Activated CD8-positive, alpha-beta memory T cell treated with anti-CD3 and anti-CD28 coated beads for 36 hours (primary cell): Measurements from ENCODE around the gene PHF19. TPM values are rescaled to one million over a fixed set of nuclear protein-coding genes. Genes with fewer than 3 reads are reported as not detected.

ENCODE experiments used
- CTCF ChIA-PET: fragments of 350-600 bp; sonication (Branson Sonifier 250); formaldehyde crosslinking; loops from one replicate; lab custom pipeline; 2021; ENCODE audit warnings: antibody characterized with exemption; lab: Charles Lee
- POLR2A ChIA-PET: fragments of 350-600 bp; sonication (Branson Sonifier 250); formaldehyde crosslinking; loops from one replicate; lab custom pipeline; 2021; ENCODE audit warnings: antibody characterized with exemption; lab: Charles Lee
- total RNA-seq, 2 experiments: library from RNA; stranded (reverse); gene quantifications; one replicate each; pipeline ENCODE4 v1.2.3, GENCODE V29; 2021

Gene PHF19
- total RNA-seq, 2 experiments from 2014 or later, result 174 TPM

DNA sequence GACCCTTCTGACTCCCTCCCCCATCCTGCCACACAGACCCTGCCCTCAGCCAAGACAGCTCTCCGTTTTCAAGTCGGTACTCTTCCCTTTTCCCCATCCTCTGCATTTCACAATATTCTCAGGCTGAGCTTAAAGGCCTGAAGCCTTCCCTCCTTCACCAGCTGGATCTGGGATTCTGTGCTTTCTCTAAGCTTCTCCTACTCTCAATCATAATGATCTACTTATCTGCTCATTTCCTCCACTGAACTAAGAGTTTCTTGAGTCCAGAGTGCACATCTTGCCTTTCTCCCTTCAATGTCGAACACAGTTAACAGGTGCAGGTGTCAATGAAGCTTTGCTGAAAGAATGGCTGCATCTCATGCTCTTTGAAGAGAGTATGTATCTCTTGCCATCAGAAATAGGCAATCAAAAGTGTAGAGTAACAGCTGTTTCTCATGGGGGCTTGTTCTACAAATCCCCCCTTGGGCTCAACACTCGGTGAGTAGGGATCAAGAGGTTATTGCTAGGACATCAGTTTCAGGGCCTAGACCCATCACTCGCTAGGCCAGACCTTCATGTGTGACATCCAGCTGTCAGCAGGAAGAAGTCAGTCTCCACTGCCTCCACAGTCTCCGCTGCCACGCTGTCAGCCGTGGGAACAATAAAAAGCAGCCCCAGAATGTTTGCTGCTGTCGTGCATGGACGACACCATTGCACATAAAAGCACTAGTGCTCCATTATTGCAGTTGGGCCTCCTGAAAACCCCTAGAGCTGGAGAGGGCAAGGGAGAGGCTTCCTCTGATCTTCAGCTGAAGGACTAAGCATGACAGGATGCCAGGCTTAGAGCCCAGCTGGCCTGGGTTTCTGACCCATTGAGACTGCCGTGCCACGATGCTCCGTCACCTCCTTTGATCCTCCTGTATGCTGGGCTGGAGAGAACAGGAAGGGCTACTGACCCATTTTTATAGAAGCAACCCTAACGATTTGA, 25.9 kb upstream of the PHF19 start:
- POLR2A ChIA-PET, result interaction anchor here (0.9 to 1.4 kb wide), 4 partner anchors 10 to 60 kb away, joined by 3 to 5 read pairs (median 4); partner anchors contain the start of gene PSMD5

DNA sequence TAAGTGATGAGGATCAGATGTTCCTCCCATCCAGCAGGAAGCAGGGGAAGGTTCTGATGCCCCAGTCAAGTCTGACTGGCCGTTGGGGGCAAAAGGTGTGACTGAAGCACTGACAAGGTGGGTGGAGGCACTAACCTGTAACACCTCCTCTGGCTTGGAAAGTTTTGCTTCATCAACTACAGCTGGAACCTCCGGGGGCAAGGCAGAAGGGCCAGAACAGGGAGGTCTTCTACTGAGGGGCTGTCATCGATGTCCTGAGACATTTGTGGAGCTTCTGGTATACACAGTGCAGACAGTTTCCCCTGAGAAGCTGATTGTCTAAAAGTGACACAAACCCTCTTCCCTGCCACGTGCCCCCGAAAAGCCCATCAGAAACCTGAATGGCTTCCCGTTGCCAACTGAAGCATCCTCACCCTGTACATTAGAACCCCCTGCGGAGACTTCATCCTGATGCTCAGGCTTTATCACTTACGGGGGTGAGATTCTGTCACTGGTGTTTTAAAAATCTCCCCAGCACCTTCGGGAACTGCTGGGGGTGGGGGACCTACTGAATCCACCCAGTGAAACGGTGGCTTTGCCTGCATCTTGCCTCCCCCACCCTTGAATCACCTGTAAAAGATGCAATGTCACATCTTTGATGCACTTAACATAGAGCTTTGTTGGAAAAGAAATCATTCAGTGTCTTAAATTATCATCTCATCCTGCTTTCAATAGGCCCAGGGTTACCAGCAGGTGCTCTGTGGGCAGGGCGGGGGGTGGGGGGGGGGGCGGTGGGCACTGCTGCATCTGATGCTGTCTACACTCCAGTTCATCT, 25.0 kb upstream of the PHF19 start:
- POLR2A ChIA-PET, result interaction anchor here (0.9 to 1.2 kb wide), 2 partner anchors 9 to 25 kb away, joined by 4 read pairs; no protein-coding TSS in a partner anchor
- CTCF ChIA-PET, result no interaction called here

More for the DNA sequence above, 25.9 kb upstream of the PHF19 start:
- CTCF ChIA-PET, result no interaction called here

DNA sequence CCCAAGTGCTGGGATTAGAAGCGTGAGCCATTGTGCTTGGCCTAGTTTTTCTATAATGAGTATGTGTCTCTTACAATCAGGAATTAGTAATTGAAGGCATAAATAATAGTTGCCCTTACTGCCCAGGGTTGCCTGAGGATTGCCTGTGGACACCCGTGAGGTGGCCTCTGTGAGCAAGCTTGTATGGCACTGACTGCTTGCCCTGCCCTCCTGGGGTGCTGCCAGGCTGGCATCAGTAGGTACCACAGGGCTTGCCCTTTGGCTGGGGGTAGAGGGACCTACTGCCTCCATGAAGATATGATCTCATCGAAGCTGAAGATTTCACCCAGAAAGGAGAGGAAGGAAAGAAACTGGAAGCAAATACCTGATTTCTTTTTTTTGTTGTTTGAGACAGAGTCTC, 23.8 kb upstream of the PHF19 start:
- ChIA-PET CTCF (no interaction called here), POLR2A (interaction anchor here (0.7 to 2.2 kb wide), 3 partner anchors 8 to 793 kb away, joined by 4 to 12 read pairs (median 4); no protein-coding TSS in a partner anchor)

DNA sequence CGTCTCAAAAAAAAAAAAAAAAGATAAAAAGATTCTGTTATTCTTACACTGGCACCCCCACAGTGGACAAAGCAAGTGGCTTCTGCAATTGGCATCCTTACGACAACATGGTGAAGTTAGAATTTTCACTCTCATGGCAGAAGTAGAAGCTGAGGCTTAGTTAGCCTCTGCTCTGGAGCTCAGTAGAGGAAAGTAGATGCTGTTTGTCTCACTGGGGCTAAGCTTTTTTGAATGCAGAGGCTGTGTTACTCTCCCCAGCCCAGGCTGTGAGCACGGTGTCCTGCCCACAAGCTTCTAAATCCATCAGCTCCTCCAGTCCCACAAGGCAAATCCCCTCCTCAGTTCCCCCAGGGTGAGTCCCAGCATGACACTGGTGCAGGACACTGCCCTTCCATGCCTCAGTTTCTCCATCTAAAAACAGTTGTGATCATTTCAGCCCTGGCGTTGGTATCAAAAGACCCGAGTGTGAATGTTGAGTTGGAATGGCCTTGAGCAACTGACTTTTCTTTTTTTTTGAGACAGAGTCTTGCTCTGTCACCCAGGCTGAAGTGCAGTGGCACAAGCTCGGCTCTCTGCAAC, 22.6 kb upstream of the PHF19 start:
- CTCF ChIA-PET, result interaction anchor here (1.3 kb wide), 1 partner anchor 9 kb away, joined by 4 read pairs; no protein-coding TSS in a partner anchor
- POLR2A ChIA-PET, result interaction anchor here (0.7 to 2.2 kb wide), 5 partner anchors 9 to 62 kb away, joined by 3 to 12 read pairs (median 3); no protein-coding TSS in a partner anchor

DNA sequence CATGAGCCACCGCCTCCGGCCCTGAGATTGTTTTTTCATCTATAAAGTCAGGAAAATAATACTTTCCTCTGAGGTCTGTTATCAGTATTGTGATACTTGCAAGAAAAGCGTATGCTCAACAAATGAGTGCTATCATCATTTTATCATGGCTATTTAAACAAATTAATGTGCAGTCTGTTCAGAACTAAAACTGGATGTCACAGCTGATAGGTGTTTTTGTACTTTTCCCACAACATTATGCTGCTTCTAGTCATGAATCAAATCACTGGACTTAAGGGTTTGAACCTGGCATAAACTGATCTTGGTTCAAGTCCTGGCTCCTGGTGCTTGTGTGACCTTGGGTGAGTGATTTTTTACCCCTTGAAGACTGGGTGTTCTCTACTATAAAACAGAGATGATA, 21.4 kb upstream of the PHF19 start:
- POLR2A ChIA-PET, result interaction anchor here (0.7 kb wide), 1 partner anchor 324 kb away, joined by 6 read pairs; no protein-coding TSS in a partner anchor
- CTCF ChIA-PET, result interaction anchor here (1.9 kb wide), 1 partner anchor 26 kb away, joined by 10 read pairs; no protein-coding TSS in a partner anchor

DNA sequence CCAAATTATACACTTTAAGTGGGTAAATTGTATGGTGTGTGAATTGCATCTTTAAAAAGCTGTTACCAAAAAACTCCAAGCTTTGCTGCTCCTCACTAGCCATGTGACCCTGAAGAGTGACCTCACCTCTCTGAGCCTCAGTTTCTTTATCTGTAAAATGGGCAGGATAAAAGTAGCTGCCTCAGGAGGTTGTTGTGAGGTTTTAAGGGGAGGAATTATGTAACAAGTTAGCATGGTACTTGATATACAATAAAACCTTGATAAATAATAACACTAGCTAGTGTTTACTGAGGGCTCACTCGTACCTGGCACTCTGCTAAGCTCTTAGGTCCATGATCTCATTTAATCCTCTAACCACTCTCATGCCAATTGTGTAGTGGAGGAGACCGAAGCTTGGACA, 19.0 kb upstream of the PHF19 start:
- ChIA-PET POLR2A (interaction anchor here (0.6 to 2.9 kb wide), 7 partner anchors 9 to 140 kb away, joined by 3 to 23 read pairs (median 4); no protein-coding TSS in a partner anchor), CTCF (interaction anchor here (0.7 kb wide), 1 partner anchor 44 kb away, joined by 4 read pairs; no protein-coding TSS in a partner anchor)

DNA sequence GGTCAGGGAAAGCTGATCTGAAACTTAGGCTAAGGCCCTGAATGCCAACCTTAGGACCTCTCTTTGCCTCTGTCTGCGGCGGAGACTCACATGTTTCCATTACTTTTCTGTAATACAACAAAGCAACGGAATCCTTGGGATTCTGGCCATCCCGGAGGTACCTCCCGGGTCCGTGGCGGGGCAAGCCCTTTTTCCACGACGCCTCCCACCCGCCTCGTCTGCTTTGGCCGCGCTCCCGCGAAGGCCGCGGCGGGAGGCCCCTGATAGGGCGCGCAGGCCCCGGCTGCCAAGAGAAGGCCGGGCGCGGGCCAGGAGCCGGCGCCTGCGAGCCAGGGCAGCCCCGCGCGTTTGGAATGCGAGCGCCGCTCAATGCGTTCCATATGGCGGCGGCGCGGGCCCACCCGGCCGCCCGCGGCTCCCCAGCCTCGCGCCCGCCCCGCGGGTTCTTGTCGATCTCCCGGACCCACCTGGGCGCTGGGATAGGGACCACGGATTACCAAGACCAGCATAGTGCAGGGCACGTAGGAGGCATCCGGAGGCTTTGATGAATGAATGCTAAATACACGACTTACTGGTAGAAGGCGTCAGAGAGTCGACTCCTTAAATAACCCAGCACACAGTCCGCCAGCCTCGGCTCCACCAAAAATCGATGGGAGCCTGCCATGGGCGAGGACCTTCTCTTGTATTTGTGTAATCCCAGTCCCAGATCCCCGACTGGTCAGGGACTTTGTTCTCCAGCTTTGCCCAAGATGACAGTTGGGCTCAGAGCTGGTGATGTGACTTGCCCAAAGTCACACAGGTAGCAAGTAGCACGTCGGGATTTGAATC, 17.5 kb upstream of the PHF19 start:
- ChIA-PET POLR2A (interaction anchor here (1.2 to 2.9 kb wide), 4 partner anchors 25 to 139 kb away, joined by 3 to 23 read pairs (median 4); no protein-coding TSS in a partner anchor), CTCF (no interaction called here)

DNA sequence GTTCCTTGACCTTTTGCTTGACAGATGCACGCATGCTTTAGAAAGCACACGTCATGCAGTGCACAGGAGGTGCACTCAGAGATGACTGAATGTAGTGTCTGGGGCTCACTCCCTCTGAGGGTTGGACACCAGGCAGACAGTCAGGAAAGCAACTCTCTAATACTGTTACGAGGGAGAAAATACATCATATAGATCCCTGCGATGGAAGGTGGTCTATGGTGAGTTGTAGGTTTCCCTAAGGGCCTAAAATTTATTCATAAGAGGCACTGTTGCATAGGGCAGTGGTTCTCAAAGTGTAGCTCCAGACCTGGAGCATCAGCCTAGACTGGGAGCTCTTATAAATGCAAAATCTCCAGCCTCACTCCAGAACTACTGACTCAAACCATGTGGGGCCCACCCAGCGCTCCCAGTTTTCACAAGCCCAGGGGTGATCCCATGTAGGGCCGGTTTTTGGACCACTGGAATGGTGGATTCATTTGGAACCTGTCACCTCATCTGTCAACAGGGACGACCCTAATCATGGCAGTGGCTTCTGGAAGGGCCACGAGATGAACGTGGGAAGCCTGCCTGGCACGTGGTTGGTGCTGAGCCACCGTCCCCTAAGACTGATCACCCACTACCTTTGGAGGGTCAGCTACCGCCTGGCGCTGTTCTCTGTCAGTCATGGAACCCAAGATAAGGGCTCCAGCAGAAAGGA, 16.8 kb upstream of the PHF19 start:
- ChIA-PET POLR2A (interaction anchor here (0.8 to 5.1 kb wide), 8 partner anchors 10 to 49 kb away, joined by 3 to 29 read pairs (median 4); partner anchors contain the start of gene PHF19), CTCF (interaction anchor here (1.9 kb wide), 1 partner anchor 28 kb away, joined by 5 read pairs; no protein-coding TSS in a partner anchor)

DNA sequence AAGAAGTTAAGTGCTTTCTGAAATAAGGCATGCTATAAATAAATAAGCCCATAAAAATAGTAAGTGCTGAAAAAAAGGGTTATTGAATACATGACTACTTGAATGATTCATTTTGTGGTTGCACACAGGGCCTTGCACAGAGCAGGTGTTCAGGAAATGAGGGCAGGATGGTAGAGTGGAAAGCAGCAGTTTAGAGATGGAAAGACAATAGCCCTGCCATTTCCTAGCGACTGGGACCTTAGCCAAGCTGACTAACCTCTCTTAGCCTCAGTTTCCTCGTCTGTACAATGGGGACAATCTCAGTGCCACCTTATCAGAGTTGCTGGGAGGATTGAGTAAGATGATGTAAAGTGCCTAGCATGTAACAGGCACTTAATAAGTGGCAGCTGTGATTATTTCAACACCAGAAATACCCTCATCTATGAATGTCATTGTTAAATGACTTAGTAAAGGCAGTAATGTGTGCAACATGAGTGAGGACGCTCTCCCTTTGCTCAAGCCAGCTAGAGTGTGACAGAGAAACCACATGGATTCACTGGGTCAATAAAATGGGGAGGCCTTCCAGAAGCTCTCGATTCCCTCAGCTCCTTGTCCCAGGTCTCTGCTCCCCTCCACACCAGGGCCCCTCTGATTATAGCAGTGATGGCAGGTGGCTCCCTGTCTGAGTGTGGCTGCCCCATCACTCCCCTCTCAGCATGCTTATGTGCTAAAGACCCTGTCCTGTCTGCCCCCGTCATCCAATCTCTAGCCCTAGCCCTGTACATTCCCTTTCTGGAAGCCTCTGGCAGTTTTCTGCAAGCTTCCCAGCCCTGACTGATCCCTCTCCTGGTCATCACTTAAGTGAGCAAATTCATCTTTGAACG, 16.0 kb upstream of the PHF19 start:
- POLR2A ChIA-PET, result interaction anchor here (0.8 to 5.1 kb wide), 12 partner anchors 8 to 48 kb away, joined by 3 to 29 read pairs (median 4); partner anchors contain the start of gene PHF19
- CTCF ChIA-PET, result interaction anchor here (0.9 to 2.2 kb wide), 6 partner anchors 14 to 39 kb away, joined by 3 to 8 read pairs (median 4); no protein-coding TSS in a partner anchor

DNA sequence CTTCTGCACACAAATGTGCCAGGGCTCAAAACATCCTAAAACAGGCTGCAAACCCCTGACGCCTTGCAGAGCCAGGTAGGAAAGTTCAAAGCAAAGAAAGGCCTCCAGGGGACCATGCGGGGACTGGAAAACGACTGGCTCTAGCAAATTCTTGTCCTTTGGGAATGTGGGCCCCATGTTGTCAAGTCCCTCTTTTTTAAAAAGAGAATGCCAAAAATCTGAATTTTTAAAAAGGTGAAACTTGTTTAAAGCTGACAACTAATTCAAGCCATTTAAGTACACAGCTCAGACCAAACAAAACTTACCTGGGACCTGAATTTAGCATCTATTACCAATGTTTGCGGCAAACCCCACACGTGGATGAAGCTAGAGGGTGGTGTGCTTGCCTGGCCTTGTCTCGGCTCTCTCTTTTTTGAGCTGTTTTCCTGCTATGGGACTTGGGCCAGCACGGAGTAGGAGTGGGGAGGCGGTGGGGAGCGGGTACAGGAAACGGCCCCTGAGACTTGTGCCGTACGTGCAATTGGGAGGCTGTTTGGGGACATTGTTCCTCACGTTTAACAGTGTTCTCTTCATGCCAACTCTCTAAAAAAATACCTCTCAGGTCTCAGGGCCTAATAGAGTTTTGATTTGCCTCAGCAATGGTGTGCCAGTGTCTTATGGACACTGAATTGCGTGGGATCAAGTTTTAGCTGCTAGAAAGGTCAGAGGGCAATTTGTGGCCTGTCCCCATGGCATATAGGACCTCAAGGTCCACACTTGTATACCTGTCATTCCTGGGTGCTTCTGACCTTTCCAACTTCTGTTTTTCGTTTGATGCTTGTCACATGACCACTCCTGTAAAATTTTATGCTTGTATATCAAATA, 15.1 kb upstream of the PHF19 start:
- ChIA-PET POLR2A (interaction anchor here (0.6 to 5.1 kb wide), 14 partner anchors 8 to 47 kb away, joined by 3 to 29 read pairs (median 4); partner anchors contain the start of gene PHF19), CTCF (interaction anchor here (0.9 to 2.2 kb wide), 9 partner anchors 14 to 44 kb away, joined by 3 to 8 read pairs (median 4); partner anchors contain the start of genes PHF19 and TRAF1)

DNA sequence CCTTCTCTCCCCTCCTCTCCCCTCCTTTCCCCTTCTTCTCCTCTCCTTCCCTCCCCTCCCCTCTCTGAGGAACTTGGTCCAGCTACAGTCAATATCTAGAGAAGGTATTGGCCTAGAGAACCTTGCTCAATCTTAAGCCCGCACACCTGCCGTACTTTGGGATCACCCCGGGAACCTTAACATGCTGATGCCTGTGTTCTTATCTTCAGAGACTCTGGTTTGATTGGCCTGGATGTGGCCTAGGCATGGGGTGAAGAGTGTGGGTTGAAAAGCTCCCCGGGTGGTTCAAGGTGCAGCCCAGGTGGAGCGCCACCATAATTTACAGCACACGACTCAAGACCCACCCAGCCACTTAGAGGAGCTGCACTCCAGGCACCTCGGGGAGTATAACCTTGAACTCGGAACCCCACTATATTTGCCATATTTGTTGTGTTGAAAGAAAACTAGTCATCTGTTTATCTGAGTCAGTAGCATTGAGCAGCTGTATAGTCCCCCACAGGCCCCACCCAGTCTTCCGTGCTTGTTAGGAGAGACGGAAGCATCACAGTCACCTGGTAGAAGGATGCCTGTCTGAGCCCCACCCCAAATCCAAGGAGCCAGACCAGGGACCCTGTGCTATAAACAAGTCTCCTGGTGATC, 14.4 kb upstream of the PHF19 start:
- CTCF ChIA-PET, result interaction anchor here (0.5 to 2.2 kb wide), 10 partner anchors 13 to 260 kb away, joined by 3 to 8 read pairs (median 4); partner anchors contain the start of genes PHF19 and TRAF1
- POLR2A ChIA-PET, result interaction anchor here (0.6 to 5.1 kb wide), 15 partner anchors 8 to 158 kb away, joined by 3 to 29 read pairs (median 7); partner anchors contain the start of genes PHF19 and TRAF1

DNA sequence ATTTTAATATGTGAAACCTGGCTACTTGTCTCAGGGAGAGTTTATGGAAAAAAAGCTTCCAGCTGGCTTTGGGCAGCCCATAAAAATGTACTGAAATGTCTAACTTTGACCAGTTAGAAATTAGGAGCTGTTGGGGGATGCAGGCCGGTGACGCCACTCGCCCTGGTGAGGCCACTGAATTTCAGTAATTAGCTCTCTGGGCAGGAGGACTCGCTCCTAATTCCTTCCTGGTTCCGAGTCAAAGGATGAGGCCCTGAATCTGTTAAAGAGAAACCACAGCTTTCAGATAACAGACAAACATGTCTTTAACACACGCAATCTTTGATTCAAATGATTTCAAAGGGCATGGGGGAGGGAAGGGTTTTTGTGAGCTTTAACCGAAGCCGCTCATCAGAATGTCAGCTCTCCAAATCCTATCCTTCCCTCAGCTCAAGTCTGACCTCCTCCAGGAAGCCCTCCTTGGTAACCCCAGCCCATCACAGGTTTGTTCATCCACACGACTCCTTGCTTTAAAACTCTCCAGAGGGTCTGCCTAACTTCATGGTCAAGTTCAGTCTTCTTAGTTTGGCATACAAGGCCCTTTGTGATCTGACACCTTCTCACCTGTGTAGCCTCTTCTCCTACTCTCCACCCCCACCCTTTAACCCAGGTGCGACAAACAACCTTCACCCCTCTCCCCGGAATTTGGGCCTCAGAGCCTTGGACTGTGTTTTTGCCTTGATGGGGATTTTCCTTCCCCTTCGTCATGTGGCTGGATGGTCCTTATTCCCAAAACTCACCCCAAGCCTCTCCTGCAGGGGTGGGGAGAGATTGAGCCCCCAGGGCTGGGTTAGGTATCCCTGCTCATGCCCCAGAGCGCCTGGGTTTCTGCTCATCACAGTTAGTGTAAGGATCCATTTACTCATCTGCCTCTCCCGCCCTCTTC, 13.6 kb upstream of the PHF19 start:
- ChIA-PET POLR2A (interaction anchor here (0.5 to 5.1 kb wide), 17 partner anchors 9 to 158 kb away, joined by 3 to 29 read pairs (median 4); partner anchors contain the start of genes FBXW2, PHF19 and TRAF1), CTCF (interaction anchor here (0.5 to 2.2 kb wide), 11 partner anchors 11 to 261 kb away, joined by 3 to 8 read pairs (median 3); partner anchors contain the start of genes PHF19 and TRAF1)
